Esophagus muscularis mucosa (tissue), 4 donors: ENCODE measurements around the gene EGLN3. TPM values are rescaled to one million over a fixed set of nuclear protein-coding genes. Genes with fewer than 3 reads are reported as not detected.
A peak's percentile ranks its signal among the peaks of the same experiment; 100 is the strongest.

ENCODE experiments used
- DNase-seq: peaks from one replicate; pipeline ENCODE4 v3.0.0-alpha.2; 2017; ENCODE audit errors: extremely low spot score
- H3K27ac ChIP-seq, 4 donors: fragments of 200-600 bp; sonication (generic); replicated peaks in 1 of 4; 1 replicate in 3 of 4; 2 replicates in 1 of 4; pipeline ENCODE4 v1.5.1; 2016 to 2019; ENCODE audit warnings: mild to moderate bottlenecking in 1 of 4
- H3K27me3 ChIP-seq, 4 donors: fragments of 200-600 bp; sonication (generic); one replicate each; pipeline versions ENCODE4 v1.5.1 to v1.6.0; 2016 to 2019
- H3K36me3 ChIP-seq, 4 donors: fragments of 200-600 bp; sonication (generic); one replicate each; pipeline ENCODE4 v1.5.1; 2016 to 2019
- H3K4me1 ChIP-seq, 4 donors: fragments of 200-600 bp; sonication (generic); one replicate each; pipeline ENCODE4 v1.5.1; 2016 to 2019
- H3K4me3 ChIP-seq, 4 donors: fragments of 200-600 bp; sonication (generic); 1 replicate in 2 of 4; 2 replicates in 2 of 4; pipeline ENCODE4 v1.5.1; 2016 to 2019; ENCODE audit warnings: mild to moderate bottlenecking in 4 of 4, moderate library complexity in 1 of 4
- H3K9me3 ChIP-seq, 4 donors: fragments of 200-600 bp; sonication (generic); 1 replicate in 3 of 4; 2 replicates in 1 of 4; pipeline ENCODE4 v1.5.1; 2016 to 2019
- EP300 ChIP-seq: sonication (generic); formaldehyde crosslinking; IDR thresholded peaks from one replicate; pipeline ENCODE4 v1.6.1; 2017; ENCODE audit warnings: antibody characterized with exemption
- POLR2A ChIP-seq: fragments of 450-650 bp; IDR thresholded peaks from one replicate; pipeline ENCODE4 v1.6.1; 2017; ENCODE audit warnings: antibody characterized with exemption, moderate library complexity, mild to moderate bottlenecking, low read depth
- POLR2AphosphoS5 ChIP-seq, 2 donors: sonication (generic); formaldehyde crosslinking; IDR thresholded peaks; one replicate each; pipeline ENCODE4 v1.6.1; 2017; ENCODE audit warnings: antibody characterized with exemption in 2 of 2
- WGBS: methylation state at CpG from one replicate; pipeline ENCODE4 v1.1.5; 2018; 5-methylcytosine and 5-hydroxymethylcytosine counted together
- intact Hi-C: fragments of 100-400 bp; cut with DNase I; formaldehyde crosslinking; loops from one replicate; pipeline ENCODE4 v1.15.1; 2023
- total RNA-seq, 4 donors: library from RNA; depleted of rRNA; stranded (reverse); fragments of >200 nt; gene quantifications; one replicate each; pipeline versions ENCODE4 v1.1.0 to v1.2.1, GENCODE V29; 2016
- TF ChIP-seq, protein P1 (sequence below), 3 experiments: fragments of 200-600 bp in 2 of 3; fragments of 450-650 bp in 1 of 3; sonication (generic) in 2 of 3; IDR thresholded peaks; one replicate each; pipeline ENCODE4 v1.5.1; 2017 to 2019; ENCODE audit warnings: antibody characterized with exemption in 3 of 3, mild to moderate bottlenecking in 2 of 3, moderate library complexity in 1 of 3

The EGLN3 gene
- total RNA-seq, 4 donors from 2014 or later, result 24.0 to 41.1 (median 24.5) TPM

DNA sequence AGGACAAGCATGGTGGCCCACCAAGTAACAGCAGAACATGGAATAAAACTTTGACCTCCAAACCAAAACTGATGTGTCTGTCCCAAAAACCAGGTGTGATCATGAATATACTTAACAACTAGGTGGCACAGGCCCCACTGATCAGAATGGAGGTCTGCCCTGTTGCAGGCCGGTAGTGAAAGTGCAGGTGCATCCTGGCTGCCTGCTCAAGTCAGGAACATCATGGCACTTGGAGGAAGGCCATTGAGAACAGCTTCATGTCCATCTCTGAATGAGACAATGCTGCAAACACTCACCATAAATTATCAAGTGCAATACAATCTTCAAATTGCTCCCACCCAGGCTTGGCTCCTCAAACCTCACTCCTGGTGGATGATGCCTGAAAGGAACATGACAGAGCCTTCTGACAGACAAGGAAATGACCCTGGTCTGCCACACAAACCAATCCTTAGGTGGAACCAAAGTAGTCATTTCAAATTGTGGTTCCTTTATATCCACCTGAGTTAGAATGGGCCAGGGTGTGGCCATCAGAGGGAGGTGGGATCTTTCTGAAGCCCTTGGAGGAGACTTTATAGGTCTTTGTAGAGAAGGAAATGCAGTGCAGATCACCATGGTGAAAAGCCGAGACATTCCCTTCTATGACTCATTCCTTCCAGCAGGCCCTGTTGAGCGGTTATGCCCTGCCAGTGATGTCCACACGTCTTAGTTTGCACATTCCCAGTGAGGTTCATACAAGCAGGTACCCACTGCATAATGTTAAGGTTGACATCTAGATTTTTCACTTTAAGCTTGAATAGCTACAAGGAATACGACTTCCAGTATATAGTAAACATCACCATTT, 36.0 kb downstream of the EGLN3 start:
- no peak overlapping the region for H3K4me3 ChIP-seq
- H3K27me3 ChIP-seq, result no peaks in the 10 kb centered on the region
- peak; percentile 88 for DNase-seq
- intact Hi-C loops, result no loop called here
- no peaks in the 10 kb centered on the region for H3K36me3 ChIP-seq
- no peaks in the 10 kb centered on the region for H3K9me3 ChIP-seq
- H3K27ac ChIP-seq, result no peak overlapping the region
- H3K4me1 ChIP-seq, result peaks cover 17 to 32% (median 24%) of the 10 kb centered on the region in 4 donors
- TF ChIP-seq, protein P1, sequence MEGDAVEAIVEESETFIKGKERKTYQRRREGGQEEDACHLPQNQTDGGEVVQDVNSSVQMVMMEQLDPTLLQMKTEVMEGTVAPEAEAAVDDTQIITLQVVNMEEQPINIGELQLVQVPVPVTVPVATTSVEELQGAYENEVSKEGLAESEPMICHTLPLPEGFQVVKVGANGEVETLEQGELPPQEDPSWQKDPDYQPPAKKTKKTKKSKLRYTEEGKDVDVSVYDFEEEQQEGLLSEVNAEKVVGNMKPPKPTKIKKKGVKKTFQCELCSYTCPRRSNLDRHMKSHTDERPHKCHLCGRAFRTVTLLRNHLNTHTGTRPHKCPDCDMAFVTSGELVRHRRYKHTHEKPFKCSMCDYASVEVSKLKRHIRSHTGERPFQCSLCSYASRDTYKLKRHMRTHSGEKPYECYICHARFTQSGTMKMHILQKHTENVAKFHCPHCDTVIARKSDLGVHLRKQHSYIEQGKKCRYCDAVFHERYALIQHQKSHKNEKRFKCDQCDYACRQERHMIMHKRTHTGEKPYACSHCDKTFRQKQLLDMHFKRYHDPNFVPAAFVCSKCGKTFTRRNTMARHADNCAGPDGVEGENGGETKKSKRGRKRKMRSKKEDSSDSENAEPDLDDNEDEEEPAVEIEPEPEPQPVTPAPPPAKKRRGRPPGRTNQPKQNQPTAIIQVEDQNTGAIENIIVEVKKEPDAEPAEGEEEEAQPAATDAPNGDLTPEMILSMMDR (IDR thresholded peaks at IDR 0.05), result peak in 2 of 3 experiments; percentile 4 to 26
- TF ChIP-seq POLR2A (no peak), POLR2AphosphoS5 (IDR thresholded peaks at IDR 0.05) (peak; percentile 35 to 71)
- WGBS, result 66% methylated on average over 4 of the region's 5 CpGs

DNA sequence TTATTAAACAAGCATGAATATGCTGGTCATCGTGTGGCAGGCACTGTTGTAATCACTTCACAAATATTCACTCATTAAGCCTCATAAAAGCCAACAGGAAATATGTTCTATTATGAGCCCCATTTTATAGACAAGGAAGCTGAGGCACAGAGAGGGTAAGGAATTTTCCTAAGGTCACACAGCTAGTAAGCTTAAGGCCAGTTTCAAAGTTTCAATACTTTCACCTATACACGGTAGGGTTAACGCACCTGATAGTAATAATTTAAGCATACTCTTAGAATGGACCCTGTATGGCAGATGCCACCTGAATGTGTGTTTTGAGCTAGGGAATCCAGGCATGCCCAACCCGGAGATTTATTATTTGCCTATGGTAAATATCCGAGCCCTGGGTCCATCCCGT, 39.8 kb downstream of the EGLN3 start:
- 91% methylated on average over 6 of the region's 6 CpGs for WGBS
- Histone ChIP-seq H3K36me3 (no peaks in the 10 kb centered on the region), H3K27ac (no peak overlapping the region), H3K4me1 (peaks cover 0 to 13% (median 5%) of the 10 kb centered on the region in 4 donors), H3K4me3 (no peak overlapping the region), H3K9me3 (no peaks in the 10 kb centered on the region), H3K27me3 (no peaks in the 10 kb centered on the region)
- DNase-seq, result no peak
- TF ChIP-seq POLR2AphosphoS5 (IDR thresholded peaks at IDR 0.05) (no peak), POLR2A (no peak), EP300 (no peak)
- TF ChIP-seq, protein P1 (IDR thresholded peaks at IDR 0.05), result no peak
- intact Hi-C loops, result no loop called here

DNA sequence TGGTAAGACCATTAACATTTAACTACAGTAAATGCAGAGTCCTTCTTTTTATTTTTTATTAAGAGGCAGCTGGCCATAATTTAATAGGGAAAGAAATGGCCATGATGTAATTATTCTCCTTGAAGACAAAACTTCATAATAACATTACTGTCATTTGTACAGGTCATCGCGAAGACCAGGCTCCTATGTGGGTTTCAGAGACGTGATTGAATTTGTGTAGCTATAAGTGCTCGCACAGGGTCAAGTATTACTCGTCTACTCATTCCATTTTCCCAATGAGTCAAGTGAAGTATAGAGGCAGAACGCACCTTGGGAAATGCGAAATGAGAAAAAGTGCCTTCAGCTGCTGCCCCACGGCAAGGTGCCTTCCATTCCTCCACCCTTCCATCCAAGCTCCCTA, 40.4 kb downstream of the EGLN3 start:
- Histone ChIP-seq H3K27me3 (no peaks in the 10 kb centered on the region), H3K4me1 (peaks cover 0 to 8% (median 4%) of the 10 kb centered on the region in 4 donors), H3K36me3 (no peaks in the 10 kb centered on the region), H3K9me3 (no peaks in the 10 kb centered on the region), H3K27ac (no peak overlapping the region), H3K4me3 (no peak overlapping the region)
- intact Hi-C loops, result no loop called here
- DNase-seq, result no peak
- 99% methylated on average over 8 of the region's 8 CpGs for WGBS
- TF ChIP-seq EP300 (no peak), POLR2A (no peak), POLR2AphosphoS5 (IDR thresholded peaks at IDR 0.05) (no peak)
- TF ChIP-seq, protein P1 (IDR thresholded peaks at IDR 0.05), result no peak

DNA sequence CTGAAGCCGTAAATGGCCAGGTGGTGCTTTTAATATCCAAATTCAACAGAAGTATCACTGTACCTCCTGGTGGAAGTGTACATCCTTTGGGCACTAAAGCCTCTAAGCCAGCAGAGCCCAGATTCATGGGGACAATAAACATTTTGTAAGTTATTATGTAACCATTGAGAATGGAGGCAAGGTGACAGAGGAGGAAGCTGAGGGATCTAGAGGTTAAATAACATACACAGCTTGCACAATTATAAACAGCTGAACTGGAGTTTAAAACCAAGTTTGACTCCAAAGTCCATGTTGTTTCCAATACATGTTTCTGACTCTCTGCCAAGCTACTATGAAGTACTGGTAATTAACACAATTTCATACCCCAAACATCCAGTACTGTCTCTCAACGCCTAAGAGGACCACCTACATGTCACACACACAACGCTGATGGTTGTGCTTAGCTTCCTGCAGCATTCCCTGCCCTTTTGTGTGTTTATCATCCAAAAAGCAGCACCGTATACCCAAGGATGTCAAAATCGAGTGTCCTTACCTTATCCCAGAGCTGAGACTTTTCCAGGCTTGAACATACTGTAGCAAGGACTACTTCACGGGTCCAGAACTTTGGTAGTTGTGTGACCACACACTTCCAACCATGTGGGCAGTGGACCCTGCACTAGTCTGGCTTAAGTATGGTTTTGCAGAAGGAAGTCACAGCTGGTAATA, 41.3 kb downstream of the EGLN3 start:
- Histone ChIP-seq H3K4me3 (no peak overlapping the region), H3K27ac (no peak overlapping the region), H3K4me1 (peaks cover 0 to under 1% (median 0%) of the 10 kb centered on the region in 4 donors), H3K9me3 (no peaks in the 10 kb centered on the region), H3K27me3 (no peaks in the 10 kb centered on the region), H3K36me3 (no peaks in the 10 kb centered on the region)
- TF ChIP-seq, protein P1 (IDR thresholded peaks at IDR 0.05), result no peak
- TF ChIP-seq POLR2A, result no peak
- 85% methylated on average over 6 of the region's 6 CpGs for whole genome bisulfite sequencing
- intact Hi-C loops, result no loop called here
- DNase-seq, result no peak
